NCI-H446 (cell line): ENCODE data around the gene COL1A1.

ENCODE experiments used
- DNase-seq, 2 experiments: peaks; one replicate each; lab custom pipeline; 2025; lab: John Stamatoyannopoulos, UW

COL1A1 gene

GRCh38 chr17:50213026-50214022 is 11.9 kb upstream of the COL1A1 start:
- DNase-seq = peak in 1 of 2 experiments; percentile 36

GRCh38 chr17:50212121-50212843 is 10.9 kb upstream of the COL1A1 start:
- DNase-seq = no peak

- no peak for DNase-seq
Measured at GRCh38 chr17:50211249-50212120, 10.1 kb upstream of the COL1A1 start.

- DNase-seq = no peak
Measured at GRCh38 chr17:50210240-50211225, 9.1 kb upstream of the COL1A1 start.

- peak in 1 of 2 experiments; percentile 43 for DNase-seq
Measured at GRCh38 chr17:50209472-50210239, 8.2 kb upstream of the COL1A1 start.

- no peak for DNase-seq
Measured at GRCh38 chr17:50209133-50209471, 7.7 kb upstream of the COL1A1 start.

- no peak for DNase-seq
Measured at GRCh38 chr17:50208611-50209061, 7.2 kb upstream of the COL1A1 start.

- no peak for DNase-seq
Measured at GRCh38 chr17:50207792-50208567, 6.5 kb upstream of the COL1A1 start.

GRCh38 chr17:50207315-50207714 is 5.9 kb upstream of the COL1A1 start:
- DNase-seq = no peak

GRCh38 chr17:50206604-50207293 is 5.3 kb upstream of the COL1A1 start:
- peak in 1 of 2 experiments; percentile 28 for DNase-seq

- no peak for DNase-seq
Measured at GRCh38 chr17:50205963-50206505, 4.6 kb upstream of the COL1A1 start.

GRCh38 chr17:50205111-50205962 is 3.9 kb upstream of the COL1A1 start:
- DNase-seq = no peak

GRCh38 chr17:50204431-50204830 is 3.0 kb upstream of the COL1A1 start:
- no peak for DNase-seq

GRCh38 chr17:50203604-50204345 is 2.3 kb upstream of the COL1A1 start:
- no peak for DNase-seq

- DNase-seq = no peak
Measured at GRCh38 chr17:50203086-50203485, 1.7 kb upstream of the COL1A1 start.

GRCh38 chr17:50200457-50201275 is 765 bp downstream of the COL1A1 start:
- peak; percentile 83 to 89 for DNase-seq
